ENCODE data around the gene CTCF. TPM values are rescaled to one million over a fixed set of nuclear protein-coding genes. Genes with fewer than 3 reads are reported as not detected.

The CTCF gene
- total RNA-seq, 1 experiment from 2014 or later = 30.3 TPM

- Histone ChIP-seq H3K79me2 (ENCODE audit: low read length) (no peaks in the 10 kb centered on the region), H3K27me3 (ENCODE audit: low read length) (no peaks in the 10 kb centered on the region), H3K36me3 (ENCODE audit: low read depth, low read length) (peaks cover 24% of the 10 kb centered on the region), H3F3A (ENCODE audit: low read length, unreplicated experiment) (no peaks in the 10 kb centered on the region), H3K9me2 (replicated peaks; ENCODE audit: low read length) (no peaks in the 10 kb centered on the region), H3K27ac (ENCODE audit: low read length) (no peak overlapping the region), H3K4me3 (ENCODE audit: low read length) (no peak overlapping the region), H4K20me1 (ENCODE audit: low read length) (no peaks in the 10 kb centered on the region), H2AFZ (ENCODE audit: low read length) (no peak overlapping the region), H3K9me3 (ENCODE audit: low read length) (no peaks in the 10 kb centered on the region), H3K9ac (ENCODE audit: low read length) (no peak overlapping the region), H3K4me2 (ENCODE audit: low read length) (no peak overlapping the region), H3K4me1 (ENCODE audit: insufficient read depth, low read length) (no peaks in the 10 kb centered on the region)
- TF ChIP-seq EZH2phosphoT487 (IDR thresholded peaks at IDR 0.05; ENCODE audit: borderline replicate concordance, low read length) (no peak), EZH2 (IDR thresholded peaks at IDR 0.05; ENCODE audit: low read length, unreplicated experiment) (no peak), CTCF (conservative IDR thresholded peaks at IDR 0.05; ENCODE audit: low read depth, low read length) (no peak)
- ChIA-PET CTCF (no interaction called here), POLR2A (ENCODE audit: unreplicated experiment) (no interaction called here)
- ATAC-seq (no peak), DNase-seq (no peak)
- BruUV-seq (replicated peaks) = no TSS peak
- intact Hi-C loops (cut with micrococcal nuclease) = no loop called here
Observed at GRCh38 chr16:67636713-67637112, 74.4 kb downstream of the CTCF start.

GRCh38 chr16:67637625-67638024, 75.3 kb downstream of the CTCF start:
- ATAC-seq = no peak
- Histone ChIP-seq H3K9me3 (ENCODE audit: low read length) (no peaks in the 10 kb centered on the region), H3K9me2 (replicated peaks; ENCODE audit: low read length) (no peaks in the 10 kb centered on the region), H3K79me2 (ENCODE audit: low read length) (no peaks in the 10 kb centered on the region), H3K4me3 (ENCODE audit: low read length) (no peak overlapping the region), H3K27me3 (ENCODE audit: low read length) (no peaks in the 10 kb centered on the region), H3F3A (ENCODE audit: low read length, unreplicated experiment) (no peaks in the 10 kb centered on the region), H3K27ac (ENCODE audit: low read length) (no peak overlapping the region), H2AFZ (ENCODE audit: low read length) (no peak overlapping the region), H3K4me1 (ENCODE audit: insufficient read depth, low read length) (no peaks in the 10 kb centered on the region), H4K20me1 (ENCODE audit: low read length) (no peaks in the 10 kb centered on the region), H3K9ac (ENCODE audit: low read length) (no peak overlapping the region), H3K4me2 (ENCODE audit: low read length) (no peak overlapping the region), H3K36me3 (ENCODE audit: low read depth, low read length) (peaks cover 24% of the 10 kb centered on the region)
- ChIA-PET POLR2A (ENCODE audit: unreplicated experiment) (interaction anchor here (0.7 kb wide), 1 partner anchor 32 kb away, joined by 7 read pairs; no protein-coding TSS in a partner anchor), CTCF (no interaction called here)
- no TSS peak for BruUV-seq (replicated peaks)
- no peak for TF ChIP-seq EZH2phosphoT487 (IDR thresholded peaks at IDR 0.05; ENCODE audit: borderline replicate concordance, low read length)
- no peak for TF ChIP-seq EZH2 (IDR thresholded peaks at IDR 0.05; ENCODE audit: low read length, unreplicated experiment)
- no peak for TF ChIP-seq CTCF (conservative IDR thresholded peaks at IDR 0.05; ENCODE audit: low read depth, low read length)
- DNase-seq = no peak
- intact Hi-C loops (cut with micrococcal nuclease) = no loop called here

GRCh38 chr16:67641779-67642708, 79.7 kb downstream of the CTCF start:
- Histone ChIP-seq H3K9ac (ENCODE audit: low read length) (no peak overlapping the region), H3K27ac (ENCODE audit: low read length) (no peak overlapping the region), H3K36me3 (ENCODE audit: low read depth, low read length) (peaks cover 17% of the 10 kb centered on the region; the same call in 1 of the 2 replicates), H3K27me3 (ENCODE audit: low read length) (no peaks in the 10 kb centered on the region), H3K79me2 (ENCODE audit: low read length) (no peaks in the 10 kb centered on the region), H4K20me1 (ENCODE audit: low read length) (no peaks in the 10 kb centered on the region), H3K4me1 (ENCODE audit: insufficient read depth, low read length) (no peaks in the 10 kb centered on the region), H3K4me2 (ENCODE audit: low read length) (no peak overlapping the region), H3K9me3 (ENCODE audit: low read length) (no peaks in the 10 kb centered on the region), H2AFZ (ENCODE audit: low read length) (no peak overlapping the region), H3K4me3 (ENCODE audit: low read length) (no peak overlapping the region), H3F3A (ENCODE audit: low read length, unreplicated experiment) (no peaks in the 10 kb centered on the region), H3K9me2 (replicated peaks; ENCODE audit: low read length) (no peaks in the 10 kb centered on the region)
- ChIA-PET POLR2A (ENCODE audit: unreplicated experiment) (no interaction called here), CTCF (interaction anchor here (0.6 kb wide), 1 partner anchor 72 kb away, joined by 6 read pairs; no protein-coding TSS in a partner anchor)
- intact Hi-C loops (cut with micrococcal nuclease) = no loop called here
- TF ChIP-seq EZH2phosphoT487 (IDR thresholded peaks at IDR 0.05; ENCODE audit: borderline replicate concordance, low read length) (no peak), CTCF (conservative IDR thresholded peaks at IDR 0.05; ENCODE audit: low read depth, low read length) (no peak), EZH2 (IDR thresholded peaks at IDR 0.05; ENCODE audit: low read length, unreplicated experiment) (no peak)
- peak; percentile 76 for ATAC-seq
- DNase-seq = peak; percentile 15
- BruUV-seq (replicated peaks) = no TSS peak
